Hippocampal formation (tissue), 2 donors: ENCODE results near the gene FAM210A.
"Not testable (repeated sequence)": the region's sequence is repeated elsewhere in the genome, so short reads cannot be mapped to it uniquely, and the experiment has no call there.

ENCODE experiments used
- DNase-seq, 2 donors: peaks; one replicate each; lab custom pipeline; 2025; lab: John Stamatoyannopoulos, UW

The FAM210A gene

GRCh38 chr18:13703899-13704298 lies 22.5 kb downstream of the FAM210A start:
- DNase-seq, result no peak

GRCh38 chr18:13700153-13700552 lies 26.2 kb downstream of the FAM210A start:
- DNase-seq, result no peak

- no peak for DNase-seq
Observed at GRCh38 chr18:13696961-13697360, 29.4 kb downstream of the FAM210A start.

GRCh38 chr18:13695337-13695736 lies 31.0 kb downstream of the FAM210A start:
- not testable (repeated sequence) for DNase-seq

GRCh38 chr18:13690060-13690459 lies 36.3 kb downstream of the FAM210A start:
- DNase-seq, result not testable (repeated sequence)

GRCh38 chr18:13688191-13689136 lies 37.9 kb downstream of the FAM210A start:
- DNase-seq, result no peak

GRCh38 chr18:13684546-13684945 lies 41.8 kb downstream of the FAM210A start:
- DNase-seq, result no peak

- no peak for DNase-seq
Observed at GRCh38 chr18:13681701-13682100, 44.7 kb downstream of the FAM210A start.

GRCh38 chr18:13680612-13681011 lies 45.7 kb downstream of the FAM210A start:
- DNase-seq, result no peak

GRCh38 chr18:13677350-13677749 lies 49.0 kb downstream of the FAM210A start:
- DNase-seq, result not testable (repeated sequence)

GRCh38 chr18:13676471-13676870 lies 49.9 kb downstream of the FAM210A start:
- DNase-seq, result no peak

- no peak for DNase-seq
Observed at GRCh38 chr18:13672657-13673056, 53.7 kb downstream of the FAM210A start.

GRCh38 chr18:13661779-13662256 lies 64.5 kb downstream of the FAM210A start:
- DNase-seq, result no peak

GRCh38 chr18:13661051-13661778 lies 65.1 kb downstream of the FAM210A start:
- no peak for DNase-seq

- no peak for DNase-seq
Observed at GRCh38 chr18:13660510-13660909, 65.8 kb downstream of the FAM210A start.

GRCh38 chr18:13658436-13659204 lies 67.7 kb downstream of the FAM210A start:
- DNase-seq, result no peak

- no peak for DNase-seq
Observed at GRCh38 chr18:13657974-13658373, 68.4 kb downstream of the FAM210A start.

- DNase-seq, result peak; percentile 28
Observed at GRCh38 chr18:13653746-13654433, 72.5 kb downstream of the FAM210A start.

- no peak for DNase-seq
Observed at GRCh38 chr18:13649397-13650390, 76.7 kb downstream of the FAM210A start.

- DNase-seq, result no peak
Observed at GRCh38 chr18:13647761-13648160, 78.6 kb downstream of the FAM210A start.
